ENCODE measurements around the gene GRIN2D.

The GRIN2D gene

GRCh38 chr19:48441360-48442050 lies 48.0 kb downstream of the GRIN2D start:
- no peak for DNase-seq (ENCODE audit: low spot score)

GRCh38 chr19:48442116-48443035 lies 48.9 kb downstream of the GRIN2D start:
- DNase-seq (ENCODE audit: low spot score): no peak

GRCh38 chr19:48443256-48443655 lies 49.8 kb downstream of the GRIN2D start:
- peak; percentile 72 for DNase-seq (ENCODE audit: low spot score)

Data from HuH-7.5 (cell line).